ENCODE measurements around the gene PYROXD2.

PYROXD2 gene

GRCh38 chr10:98438715-98439114 is 23.7 kb upstream of the PYROXD2 start:
- in situ Hi-C loops (cut with HindIII; ENCODE audit: low pct_ligation_motif_present, low pct_unique_long_range_greater_than_20kb, low sequenced_read_pairs): no loop called here
- no peak for DNase-seq

GRCh38 chr10:98436704-98437103 is 21.7 kb upstream of the PYROXD2 start:
- in situ Hi-C loops (cut with HindIII; ENCODE audit: low pct_ligation_motif_present, low pct_unique_long_range_greater_than_20kb, low sequenced_read_pairs): no loop called here
- no peak for DNase-seq

DNA sequence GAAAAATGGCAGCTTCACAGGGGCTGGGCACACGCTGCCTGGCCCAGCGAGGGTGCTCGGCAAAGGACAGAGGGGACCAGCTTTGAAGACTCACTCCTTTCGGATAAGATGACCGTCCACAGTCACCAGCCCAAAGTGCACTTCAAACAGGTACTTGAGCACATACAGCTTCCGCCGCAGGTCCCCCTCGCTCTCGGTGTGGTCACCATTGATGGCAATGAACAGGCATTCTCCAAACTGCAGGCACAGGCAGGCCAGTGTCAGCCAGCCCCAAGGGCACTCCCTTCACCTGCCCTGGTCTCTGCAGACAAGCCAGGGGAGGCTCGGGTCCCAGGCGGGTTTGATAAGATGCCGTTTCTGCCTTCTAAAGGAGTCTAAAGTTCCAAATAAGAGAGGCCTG is 20.2 kb upstream of the PYROXD2 start:
- DNase-seq: no peak
- in situ Hi-C loops (cut with HindIII; ENCODE audit: low pct_ligation_motif_present, low pct_unique_long_range_greater_than_20kb, low sequenced_read_pairs): no loop called here

DNA sequence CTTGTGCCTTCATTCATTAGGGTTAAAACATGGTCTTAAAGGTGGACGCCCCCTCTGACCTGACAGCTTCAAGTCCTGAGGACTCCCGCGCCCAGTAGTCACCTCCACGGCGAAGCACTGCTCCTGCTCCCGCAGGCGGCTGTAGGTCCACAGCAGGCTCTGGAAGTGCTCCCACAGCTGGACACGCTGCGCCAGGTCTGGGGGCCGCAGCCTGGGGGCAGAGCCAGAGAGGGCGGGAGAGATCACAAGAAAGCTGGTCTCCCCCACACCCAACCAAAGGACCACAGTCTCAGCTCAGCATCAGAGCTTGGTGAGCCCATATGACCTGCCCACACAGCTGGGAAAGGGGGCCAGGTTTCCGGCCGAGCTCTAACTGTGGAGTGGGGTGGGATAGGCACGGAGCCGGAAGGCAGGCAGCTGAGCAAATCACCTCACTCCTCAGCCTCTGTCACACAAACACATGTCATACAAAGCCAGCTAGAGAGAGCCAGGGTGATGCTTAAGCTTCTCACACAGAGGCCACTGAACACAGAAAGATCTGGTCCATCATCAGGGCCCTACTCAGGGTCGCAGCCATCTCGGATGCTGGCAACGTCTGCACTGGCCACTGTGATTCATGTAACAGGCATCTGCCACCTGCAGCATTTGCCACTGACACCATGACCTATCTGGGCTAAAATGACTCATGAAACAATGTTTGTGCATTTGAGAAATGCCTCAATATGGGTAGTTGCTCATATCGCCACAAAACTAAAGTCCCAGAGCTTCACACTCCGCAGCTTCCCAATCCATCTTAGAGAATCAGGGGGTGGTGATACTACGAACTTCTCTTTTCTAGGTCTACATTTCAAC is 19.1 kb upstream of the PYROXD2 start:
- DNase-seq: peak; percentile 94
- in situ Hi-C loops (cut with HindIII; ENCODE audit: low pct_ligation_motif_present, low pct_unique_long_range_greater_than_20kb, low sequenced_read_pairs): no loop called here

DNA sequence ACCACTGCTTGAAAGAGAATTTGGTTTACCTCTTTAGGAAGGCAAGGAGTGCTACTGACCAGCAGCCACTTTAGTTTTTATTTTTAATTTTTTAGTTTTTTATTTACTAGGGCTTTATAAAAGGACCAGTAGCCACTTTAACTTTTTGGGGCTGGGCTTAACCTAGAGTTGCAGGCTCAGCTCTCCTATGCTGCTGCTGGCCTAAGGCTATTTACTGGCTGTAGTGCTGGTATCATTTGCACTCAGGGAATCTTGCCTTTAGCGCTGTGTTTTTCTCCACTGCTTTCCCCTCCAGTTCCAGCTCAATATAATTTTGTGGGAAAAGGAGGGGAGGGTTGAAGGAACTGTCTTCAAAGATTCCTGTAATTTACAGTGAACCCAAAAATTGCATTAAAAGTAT is 18.4 kb upstream of the PYROXD2 start:
- in situ Hi-C loops (cut with HindIII; ENCODE audit: low pct_ligation_motif_present, low pct_unique_long_range_greater_than_20kb, low sequenced_read_pairs): no loop called here
- DNase-seq: no peak

GRCh38 chr10:98432330-98432729 is 17.3 kb upstream of the PYROXD2 start:
- DNase-seq: no peak
- in situ Hi-C loops (cut with HindIII; ENCODE audit: low pct_ligation_motif_present, low pct_unique_long_range_greater_than_20kb, low sequenced_read_pairs): no loop called here

- in situ Hi-C loops (cut with HindIII; ENCODE audit: low pct_ligation_motif_present, low pct_unique_long_range_greater_than_20kb, low sequenced_read_pairs): no loop called here
- peak; percentile 71 for DNase-seq
These were observed 16.0 kb upstream of the PYROXD2 start for GRCh38 chr10:98431016-98431415.

- DNase-seq: no peak
- in situ Hi-C loops (cut with HindIII; ENCODE audit: low pct_ligation_motif_present, low pct_unique_long_range_greater_than_20kb, low sequenced_read_pairs): no loop called here
These were observed 15.4 kb upstream of the PYROXD2 start for GRCh38 chr10:98430427-98430826.

- no peak for DNase-seq
- in situ Hi-C loops (cut with HindIII; ENCODE audit: low pct_ligation_motif_present, low pct_unique_long_range_greater_than_20kb, low sequenced_read_pairs): no loop called here
These were observed 14.5 kb upstream of the PYROXD2 start for GRCh38 chr10:98429320-98430072.

DNA sequence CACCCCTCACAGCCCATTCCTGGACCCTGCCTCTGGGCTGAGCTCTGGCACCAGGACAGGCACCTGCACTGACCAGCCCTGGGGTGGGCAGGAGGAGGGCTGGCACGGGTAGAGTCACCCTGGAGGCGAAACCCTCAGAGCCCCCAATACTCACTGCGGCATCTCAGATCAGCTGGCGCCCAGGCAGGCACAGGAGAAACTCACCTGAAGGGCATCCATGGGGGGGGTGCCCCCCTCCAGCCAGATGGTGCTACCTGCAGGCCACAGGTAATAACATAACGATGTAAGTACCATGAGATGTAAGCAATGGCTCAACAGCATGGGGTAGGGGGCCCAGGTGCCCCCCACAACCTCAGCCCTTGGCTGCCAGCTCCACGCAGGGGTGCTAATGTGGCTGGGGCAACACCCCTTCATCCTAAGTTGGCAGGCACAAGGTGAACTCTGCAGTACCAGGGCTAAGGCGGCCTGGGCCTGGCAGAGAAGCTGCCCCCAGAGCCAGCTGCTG is 12.1 kb upstream of the PYROXD2 start:
- DNase-seq: no peak
- in situ Hi-C loops (cut with HindIII; ENCODE audit: low pct_ligation_motif_present, low pct_unique_long_range_greater_than_20kb, low sequenced_read_pairs): no loop called here

GRCh38 chr10:98425511-98426352 is 10.8 kb upstream of the PYROXD2 start:
- in situ Hi-C loops (cut with HindIII; ENCODE audit: low pct_ligation_motif_present, low pct_unique_long_range_greater_than_20kb, low sequenced_read_pairs): no loop called here
- DNase-seq: peak; percentile 74

- in situ Hi-C loops (cut with HindIII; ENCODE audit: low pct_ligation_motif_present, low pct_unique_long_range_greater_than_20kb, low sequenced_read_pairs): no loop called here
- DNase-seq: no peak
These were observed 9.6 kb upstream of the PYROXD2 start for GRCh38 chr10:98424295-98425254.

- in situ Hi-C loops (cut with HindIII; ENCODE audit: low pct_ligation_motif_present, low pct_unique_long_range_greater_than_20kb, low sequenced_read_pairs): no loop called here
- no peak for DNase-seq
These were observed 8.7 kb upstream of the PYROXD2 start for GRCh38 chr10:98423691-98424120.

DNA sequence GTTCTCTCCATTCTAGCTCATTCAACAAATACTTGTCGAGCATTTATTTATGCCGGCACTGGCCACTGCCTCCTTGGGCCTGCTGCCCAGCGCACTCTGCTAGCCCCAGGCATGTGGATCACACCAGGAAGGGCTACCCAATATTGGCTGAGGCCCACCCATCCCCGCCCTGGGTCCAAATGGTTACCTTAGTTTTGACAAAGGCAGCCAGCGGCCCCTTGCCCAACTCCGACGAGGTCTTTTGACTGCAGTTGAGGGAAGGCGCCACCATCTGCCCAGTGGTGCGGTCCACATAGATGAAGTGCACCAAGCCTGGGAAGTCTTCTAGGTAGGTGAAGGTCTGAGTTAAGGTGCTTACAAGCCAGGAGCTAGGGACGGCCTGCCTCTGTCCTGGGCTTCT is 7.2 kb upstream of the PYROXD2 start:
- no peak for DNase-seq

DNA sequence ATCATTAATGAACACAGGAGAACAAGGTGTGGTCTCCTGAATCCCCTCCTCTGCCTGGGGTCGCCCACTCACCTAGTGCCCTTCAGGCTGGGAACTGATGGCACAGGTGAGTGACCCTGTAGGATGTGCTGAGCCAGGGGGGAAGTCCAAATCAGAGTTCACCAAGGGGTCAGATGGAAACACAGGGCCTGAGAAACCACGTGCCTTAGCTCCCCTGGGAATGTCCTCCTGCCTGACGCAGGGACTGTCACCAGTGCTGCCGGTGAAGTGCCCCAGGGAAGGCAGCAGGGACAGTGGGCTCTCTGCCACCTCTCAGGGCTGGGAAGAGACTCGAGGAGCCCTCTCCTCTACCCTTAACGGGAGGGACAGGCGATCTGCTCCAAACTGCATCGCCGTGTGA is 5.8 kb upstream of the PYROXD2 start:
- in situ Hi-C loops (cut with HindIII; ENCODE audit: low pct_ligation_motif_present, low pct_unique_long_range_greater_than_20kb, low sequenced_read_pairs): no loop called here
- DNase-seq: no peak

More for the DNA sequence above, 7.2 kb upstream of the PYROXD2 start:
- in situ Hi-C loops (cut with HindIII; ENCODE audit: low pct_ligation_motif_present, low pct_unique_long_range_greater_than_20kb, low sequenced_read_pairs): no loop called here

DNA sequence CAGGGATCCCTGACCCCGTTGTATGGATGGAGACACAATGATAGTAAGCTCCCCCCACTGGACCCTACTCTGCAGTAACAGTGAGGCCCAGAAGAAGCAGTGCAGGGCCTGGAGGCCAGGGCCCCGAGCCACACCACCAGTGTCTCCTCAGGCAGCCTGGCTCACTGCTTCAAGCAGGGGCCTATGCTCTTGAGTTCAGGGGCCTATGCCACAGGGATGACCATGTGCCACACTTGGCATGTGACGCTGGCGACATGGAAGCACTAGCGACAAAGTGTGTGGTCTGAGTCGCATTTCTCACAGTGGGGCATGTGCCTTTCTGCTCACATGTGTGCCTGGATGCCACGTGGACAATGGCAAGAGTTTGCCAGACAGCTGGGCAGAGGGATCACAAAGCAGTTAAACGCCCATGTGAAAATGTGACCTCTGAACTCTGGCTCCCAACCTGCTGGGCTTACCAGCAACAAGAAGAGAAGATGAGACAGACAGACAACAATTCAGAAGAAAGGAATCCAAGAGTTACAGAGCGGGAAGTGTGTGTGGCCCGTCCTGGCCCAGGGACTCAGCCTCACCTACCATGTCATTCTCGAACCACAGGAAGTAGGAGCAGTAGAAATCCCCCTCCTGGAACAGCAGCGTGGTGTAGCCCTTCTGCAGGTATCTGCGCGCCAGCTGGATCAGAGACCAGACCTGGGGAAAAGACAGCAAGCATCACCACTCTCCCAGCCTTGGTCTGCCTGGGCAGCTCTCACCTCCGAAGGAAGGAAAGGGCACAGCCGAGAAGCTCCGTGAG is 4.7 kb upstream of the PYROXD2 start:
- in situ Hi-C loops (cut with HindIII; ENCODE audit: low pct_ligation_motif_present, low pct_unique_long_range_greater_than_20kb, low sequenced_read_pairs): no loop called here
- DNase-seq: no peak

Data from ACHN (cell line).